GM19240 (cell line): Measurements from ENCODE around the gene MAPK8IP1.

Experiments used
- DNase-seq: peaks from one replicate; pipeline ENCODE4 v3.0.0; 2011; ENCODE audit warnings: low spot score; ENCODE audit not compliant: insufficient read length

The MAPK8IP1 gene

GRCh38 chr11:45859661-45860140 is 25.8 kb upstream of the MAPK8IP1 start:
- no peak for DNase-seq

GRCh38 chr11:45860348-45860747 is 25.1 kb upstream of the MAPK8IP1 start:
- DNase-seq, result no peak

DNA sequence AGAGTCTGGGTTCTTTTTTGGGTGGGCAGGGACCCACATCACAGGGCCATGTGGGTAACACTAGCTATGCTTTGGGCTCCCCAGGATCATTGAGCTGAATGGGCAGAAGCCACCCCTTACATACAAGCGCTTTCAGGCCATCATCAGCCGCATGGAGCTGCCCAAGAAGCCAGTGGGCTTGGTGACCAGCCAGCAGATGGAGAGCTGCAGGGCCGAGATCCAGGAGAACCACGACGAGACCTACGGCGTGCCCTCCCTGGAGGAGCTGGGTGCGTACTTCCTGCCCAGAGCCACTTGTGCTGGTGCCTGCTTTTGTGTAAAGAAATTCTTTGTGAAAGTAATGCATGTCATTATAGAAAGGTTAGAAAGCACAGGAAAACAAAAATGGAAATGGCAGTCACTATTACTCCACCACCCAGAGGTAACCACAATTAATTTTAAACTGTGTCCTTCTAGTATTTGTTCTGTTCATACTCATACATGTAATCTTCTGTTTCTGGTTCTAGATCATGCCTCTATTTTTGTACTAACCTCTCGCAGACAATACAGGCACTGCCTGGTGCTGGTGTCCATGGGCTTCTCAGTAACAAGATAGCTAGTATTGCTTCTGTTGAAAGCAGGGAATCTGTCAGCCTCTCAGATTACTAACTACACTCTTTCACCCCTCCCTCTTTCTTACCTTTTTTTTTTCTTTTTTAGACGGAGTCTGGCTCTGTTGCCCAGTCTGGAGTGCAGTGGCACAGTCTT is 24.5 kb upstream of the MAPK8IP1 start:
- no peak for DNase-seq

GRCh38 chr11:45864041-45864440 is 21.4 kb upstream of the MAPK8IP1 start:
- no peak for DNase-seq

DNA sequence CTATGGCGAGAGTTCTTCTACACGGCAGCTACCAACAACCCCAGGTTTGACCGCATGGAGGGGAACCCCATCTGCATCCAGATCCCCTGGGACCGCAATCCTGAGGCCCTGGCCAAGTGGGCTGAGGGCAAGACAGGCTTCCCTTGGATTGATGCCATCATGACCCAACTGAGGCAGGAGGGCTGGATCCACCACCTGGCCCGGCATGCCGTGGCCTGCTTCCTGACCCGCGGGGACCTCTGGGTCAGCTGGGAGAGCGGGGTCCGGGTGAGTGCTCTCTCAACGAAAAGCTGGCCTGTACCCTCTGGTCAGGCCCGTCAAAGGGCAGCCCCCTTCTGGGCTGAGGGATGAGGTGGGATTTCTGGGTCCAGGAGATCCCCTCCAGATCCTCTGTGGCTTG is 15.9 kb upstream of the MAPK8IP1 start:
- no peak for DNase-seq

DNA sequence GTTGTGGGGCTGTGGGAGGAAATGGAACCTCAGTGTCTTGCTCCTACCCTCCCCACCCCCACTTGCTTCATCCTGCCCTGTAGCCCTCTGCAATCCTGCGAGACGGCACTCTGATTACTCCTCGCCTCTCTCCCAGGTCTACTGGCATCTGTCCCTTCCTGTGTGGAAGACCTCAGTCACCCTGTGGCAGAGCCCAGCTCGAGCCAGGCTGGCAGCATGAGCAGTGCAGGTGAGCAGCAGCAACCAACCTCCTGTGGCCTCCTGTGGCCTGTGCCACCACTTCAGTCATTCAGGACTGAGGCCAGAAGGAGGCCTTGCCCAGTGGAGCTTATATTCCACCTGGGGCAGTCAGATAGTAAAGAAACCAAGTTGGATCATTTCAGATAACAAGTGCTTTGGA is 14.7 kb upstream of the MAPK8IP1 start:
- no peak for DNase-seq

GRCh38 chr11:45871638-45872037 is 13.8 kb upstream of the MAPK8IP1 start:
- DNase-seq, result no peak

DNA sequence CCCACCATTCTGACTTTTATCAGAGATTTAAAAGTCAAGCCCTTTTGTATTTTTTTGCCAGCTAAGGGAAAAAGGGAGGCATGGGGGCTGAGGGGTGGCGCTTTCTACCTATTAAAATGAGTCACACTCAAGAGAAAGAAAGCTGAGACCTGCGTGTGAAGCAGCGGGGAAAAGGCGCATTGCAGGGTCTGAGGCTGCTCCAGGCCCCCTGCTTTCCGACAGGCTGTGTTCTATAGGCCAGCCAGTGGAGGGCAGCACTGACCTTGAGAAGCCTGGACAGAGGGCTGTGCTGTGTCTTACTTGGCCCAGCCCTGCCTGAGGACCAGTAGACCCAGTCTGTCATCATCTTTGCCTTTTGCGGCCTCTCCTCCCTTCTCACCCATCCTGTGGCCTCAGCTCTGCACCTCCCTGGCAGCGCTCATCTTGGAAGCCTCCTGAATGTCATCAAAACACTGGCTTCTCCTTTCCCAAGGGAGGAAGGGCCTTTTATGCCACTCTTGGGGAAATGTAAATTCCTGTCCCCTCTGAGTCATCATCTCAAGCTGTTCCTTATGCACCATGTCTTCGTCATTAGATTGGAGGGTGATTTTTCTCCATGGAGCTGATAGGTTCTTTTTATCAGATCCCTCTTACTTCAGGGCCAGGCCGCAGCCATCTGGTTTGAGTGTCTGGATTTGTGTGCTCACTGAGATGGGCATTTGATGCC is 12.6 kb upstream of the MAPK8IP1 start:
- no peak for DNase-seq

DNA sequence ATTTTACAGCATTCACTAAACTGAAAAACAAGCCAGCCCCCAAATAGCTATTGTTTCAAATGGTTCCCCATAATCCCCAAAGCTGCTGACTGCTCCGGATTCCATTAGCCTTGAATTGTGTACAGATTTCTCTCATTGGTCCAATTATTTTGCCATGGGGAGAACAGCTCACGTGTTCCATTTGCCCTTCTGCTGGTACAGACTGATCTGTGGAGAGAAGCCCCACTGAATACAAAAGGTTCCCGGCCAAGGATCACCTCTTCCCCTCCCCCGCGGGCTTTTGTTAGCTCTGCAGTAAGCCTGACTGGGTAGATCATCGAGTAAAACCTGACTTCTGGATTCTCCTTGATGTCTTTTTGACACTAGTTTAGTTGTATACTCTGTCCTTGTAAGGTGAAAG is 9.1 kb upstream of the MAPK8IP1 start:
- no peak for DNase-seq

- no peak for DNase-seq
Observed at GRCh38 chr11:45877221-45877620, 8.2 kb upstream of the MAPK8IP1 start.

DNA sequence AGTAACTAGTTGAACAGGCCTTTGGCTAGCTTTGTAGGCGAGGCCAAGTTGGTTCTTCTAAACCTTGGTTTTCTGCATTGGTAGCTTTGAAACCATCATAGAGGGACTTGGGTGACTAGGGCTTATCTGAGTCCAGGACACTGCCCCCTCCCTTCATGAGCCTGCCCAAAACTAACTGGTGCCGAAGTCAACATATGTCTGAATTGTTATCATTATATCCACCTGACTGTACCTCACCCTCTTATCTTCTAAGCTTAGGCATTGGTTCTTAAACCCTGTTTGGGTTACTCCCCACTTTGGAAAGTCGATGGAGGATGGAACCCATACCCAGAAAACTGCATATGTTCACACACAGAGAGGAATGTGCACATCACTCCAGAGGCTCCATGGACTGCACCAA is 7.6 kb upstream of the MAPK8IP1 start:
- no peak for DNase-seq

GRCh38 chr11:45879803-45880686 is 5.4 kb upstream of the MAPK8IP1 start:
- DNase-seq, result no peak

GRCh38 chr11:45880772-45881570 is 4.5 kb upstream of the MAPK8IP1 start:
- DNase-seq, result no peak

DNA sequence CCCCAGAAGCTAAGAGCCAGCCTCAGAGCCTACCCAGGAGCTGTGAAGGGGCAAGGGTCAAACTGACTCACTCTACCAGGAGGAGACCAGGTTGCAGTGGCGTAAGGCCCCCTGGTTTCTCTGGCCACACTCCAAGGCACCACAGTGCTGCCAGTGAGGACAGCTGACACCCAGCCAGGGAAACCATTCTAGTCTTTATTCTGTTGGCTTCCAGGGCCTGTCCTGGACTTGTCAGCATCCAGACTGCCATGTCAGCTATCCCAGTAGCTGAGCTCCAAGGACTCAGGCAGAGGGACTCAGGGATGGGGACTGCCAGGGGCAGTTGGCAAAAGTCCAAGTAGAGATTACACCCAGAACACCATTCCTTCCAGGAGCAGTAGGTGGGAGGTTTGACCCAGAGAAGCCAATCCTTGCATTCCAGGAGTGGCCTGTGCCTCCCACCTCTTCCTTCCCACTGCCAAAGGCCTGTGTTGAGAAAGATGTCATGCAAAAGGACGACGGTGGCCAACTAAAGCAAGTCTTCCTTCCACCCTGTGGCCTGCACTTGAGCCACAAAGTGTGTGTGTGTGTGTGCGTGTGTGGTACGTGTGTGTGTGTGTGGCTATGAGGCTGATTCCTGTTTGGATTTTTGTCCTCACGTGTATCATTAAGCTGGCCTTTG is 3.6 kb upstream of the MAPK8IP1 start:
- DNase-seq, result no peak

- no peak for DNase-seq
Observed at GRCh38 chr11:45884596-45885185, 760 bp upstream of the MAPK8IP1 start.

- no peak for DNase-seq
Observed at GRCh38 chr11:45885921-45886721, 670 bp downstream of the MAPK8IP1 start.

GRCh38 chr11:45886816-45887520 is 1.5 kb downstream of the MAPK8IP1 start:
- DNase-seq, result no peak

DNA sequence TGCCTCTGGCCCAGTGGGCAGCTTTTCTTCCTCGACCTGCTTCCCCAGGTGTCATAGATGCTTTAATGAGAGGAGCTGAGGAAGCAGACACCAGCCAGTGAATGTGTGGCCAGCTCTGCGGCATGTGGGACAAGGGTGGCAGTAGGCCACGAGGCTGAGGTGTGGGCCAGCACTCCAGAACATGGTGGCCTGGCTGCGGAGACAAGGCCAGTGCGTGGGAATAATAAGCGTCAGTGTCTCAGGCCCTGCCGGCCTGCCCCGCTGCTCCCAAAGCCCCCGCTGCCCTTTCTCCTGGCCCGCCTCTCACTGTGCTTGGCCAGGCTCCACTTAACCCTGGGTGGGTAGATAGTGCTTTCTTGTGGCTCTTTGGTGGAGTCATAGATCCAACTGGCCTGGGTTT is 2.1 kb downstream of the MAPK8IP1 start:
- no peak for DNase-seq

GRCh38 chr11:45889555-45889954 is 4.1 kb downstream of the MAPK8IP1 start:
- DNase-seq, result no peak
